ENCODE measurements around the gene AKAP1.
A peak's percentile ranks its signal among the peaks of the same experiment; 100 is the strongest.

Gene AKAP1

GRCh38 chr17:57130708-57131461 lies 45.8 kb downstream of the AKAP1 start:
- no peaks in the 10 kb centered on the region for H3K9me3 ChIP-seq (ENCODE audit: control insufficient read depth in 2 of 2, low read length in 2 of 2)
- peaks cover 2% of the 10 kb centered on the region for H3K4me1 ChIP-seq (ENCODE audit: control insufficient read depth, insufficient read depth, low read length)
- H3K9ac ChIP-seq (ENCODE audit: low read length in 2 of 2) = no peak overlapping the region
- H3K27ac ChIP-seq (ENCODE audit: low read length) = no peak overlapping the region
- peak overlapping the region in 1 of 2 donors; percentile 29 for H3K4me3 ChIP-seq (ENCODE audit: low read length in 2 of 2)
- H3K27me3 ChIP-seq (ENCODE audit: control insufficient read depth in 1 of 2, insufficient read depth in 2 of 2, low read length in 2 of 2) = no peaks in the 10 kb centered on the region
- peaks cover 2% of the 10 kb centered on the region in 2 donors for H3K36me3 ChIP-seq (ENCODE audit: control insufficient read depth in 2 of 2, insufficient read depth in 2 of 2, low read length in 2 of 2)

DNA sequence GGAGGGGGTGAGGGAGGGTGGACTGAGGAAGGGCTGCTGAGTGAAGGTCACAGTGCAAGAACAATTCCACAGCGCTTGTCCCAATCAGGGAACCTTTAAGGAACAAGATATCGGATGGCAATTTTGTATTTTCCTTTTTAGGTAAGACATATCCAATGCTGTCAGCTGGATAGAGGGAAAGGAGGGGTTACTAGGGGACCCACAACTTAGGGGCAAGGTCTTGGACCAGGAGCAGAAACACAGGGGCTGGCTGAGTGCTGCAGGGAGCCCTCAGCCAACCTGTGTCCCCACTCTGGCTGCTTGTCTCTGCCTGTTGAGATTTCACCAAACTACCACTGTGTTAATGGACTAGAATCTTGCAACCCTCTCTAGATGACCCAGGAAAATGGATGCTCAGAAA lies 47.6 kb downstream of the AKAP1 start:
- no peaks in the 10 kb centered on the region for H3K27me3 ChIP-seq (ENCODE audit: control insufficient read depth in 1 of 2, insufficient read depth in 2 of 2, low read length in 2 of 2)
- no peaks in the 10 kb centered on the region for H3K36me3 ChIP-seq (ENCODE audit: control insufficient read depth in 2 of 2, insufficient read depth in 2 of 2, low read length in 2 of 2)
- H3K4me1 ChIP-seq (ENCODE audit: control insufficient read depth, insufficient read depth, low read length) = peaks cover 2% of the 10 kb centered on the region
- H3K4me3 ChIP-seq (ENCODE audit: low read length in 2 of 2) = no peak overlapping the region
- H3K27ac ChIP-seq (ENCODE audit: low read length) = no peak overlapping the region
- H3K9ac ChIP-seq (ENCODE audit: low read length in 2 of 2) = no peak overlapping the region
- no peaks in the 10 kb centered on the region for H3K9me3 ChIP-seq (ENCODE audit: control insufficient read depth in 2 of 2, low read length in 2 of 2)

GRCh38 chr17:57133486-57133885 lies 48.4 kb downstream of the AKAP1 start:
- Histone ChIP-seq H3K36me3 (ENCODE audit: control insufficient read depth in 2 of 2, insufficient read depth in 2 of 2, low read length in 2 of 2) (no peaks in the 10 kb centered on the region), H3K9me3 (ENCODE audit: control insufficient read depth in 2 of 2, low read length in 2 of 2) (no peaks in the 10 kb centered on the region), H3K27me3 (ENCODE audit: control insufficient read depth in 1 of 2, insufficient read depth in 2 of 2, low read length in 2 of 2) (no peaks in the 10 kb centered on the region), H3K27ac (ENCODE audit: low read length) (no peak overlapping the region), H3K4me3 (ENCODE audit: low read length in 2 of 2) (no peak overlapping the region), H3K9ac (ENCODE audit: low read length in 2 of 2) (no peak overlapping the region), H3K4me1 (ENCODE audit: control insufficient read depth, insufficient read depth, low read length) (peaks cover 2% of the 10 kb centered on the region)

DNA sequence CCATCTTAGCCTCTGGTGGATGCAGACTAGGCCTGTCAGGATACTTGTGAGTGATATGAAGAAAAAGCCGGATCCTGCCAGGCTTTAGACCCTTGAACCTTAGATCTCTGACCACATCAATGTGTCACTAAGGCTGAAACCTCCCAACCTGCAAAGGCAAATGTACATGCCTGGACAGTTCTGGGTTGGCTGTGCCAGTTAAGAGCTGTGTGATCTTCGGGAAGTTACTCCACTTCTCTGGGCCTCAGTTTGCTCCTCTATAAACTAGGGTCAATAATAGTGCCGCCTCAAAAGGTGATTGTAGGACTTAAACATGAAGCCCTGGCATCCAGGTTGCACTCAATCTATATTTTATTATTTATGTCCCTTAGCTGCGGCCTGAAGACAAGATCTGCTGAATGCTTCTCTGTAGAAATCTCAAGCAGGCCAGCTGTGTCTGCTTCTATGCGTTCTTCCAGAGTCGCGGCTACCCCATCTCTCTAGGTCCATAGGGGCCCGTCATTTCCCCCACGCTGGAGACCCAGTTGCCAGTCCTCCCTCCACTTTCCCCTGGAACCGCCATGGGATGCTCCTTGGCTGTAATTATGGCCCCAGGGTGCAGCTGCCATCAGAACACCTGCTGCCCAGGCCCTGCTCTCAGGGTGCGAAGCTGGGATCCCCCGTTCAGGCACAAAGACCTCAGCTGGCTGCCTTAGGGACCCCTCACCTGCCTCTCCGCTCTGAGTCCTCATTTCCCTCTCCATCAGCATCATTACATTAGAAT lies 50.2 kb downstream of the AKAP1 start:
- no peak overlapping the region for H3K9ac ChIP-seq (ENCODE audit: low read length in 2 of 2)
- no peak overlapping the region for H3K4me3 ChIP-seq (ENCODE audit: low read length in 2 of 2)
- no peaks in the 10 kb centered on the region for H3K36me3 ChIP-seq (ENCODE audit: control insufficient read depth in 2 of 2, insufficient read depth in 2 of 2, low read length in 2 of 2)
- H3K27me3 ChIP-seq (ENCODE audit: control insufficient read depth in 1 of 2, insufficient read depth in 2 of 2, low read length in 2 of 2) = no peaks in the 10 kb centered on the region
- no peak overlapping the region for H3K27ac ChIP-seq (ENCODE audit: low read length)
- H3K9me3 ChIP-seq (ENCODE audit: control insufficient read depth in 2 of 2, low read length in 2 of 2) = no peaks in the 10 kb centered on the region
- peaks cover 2% of the 10 kb centered on the region for H3K4me1 ChIP-seq (ENCODE audit: control insufficient read depth, insufficient read depth, low read length)

DNA sequence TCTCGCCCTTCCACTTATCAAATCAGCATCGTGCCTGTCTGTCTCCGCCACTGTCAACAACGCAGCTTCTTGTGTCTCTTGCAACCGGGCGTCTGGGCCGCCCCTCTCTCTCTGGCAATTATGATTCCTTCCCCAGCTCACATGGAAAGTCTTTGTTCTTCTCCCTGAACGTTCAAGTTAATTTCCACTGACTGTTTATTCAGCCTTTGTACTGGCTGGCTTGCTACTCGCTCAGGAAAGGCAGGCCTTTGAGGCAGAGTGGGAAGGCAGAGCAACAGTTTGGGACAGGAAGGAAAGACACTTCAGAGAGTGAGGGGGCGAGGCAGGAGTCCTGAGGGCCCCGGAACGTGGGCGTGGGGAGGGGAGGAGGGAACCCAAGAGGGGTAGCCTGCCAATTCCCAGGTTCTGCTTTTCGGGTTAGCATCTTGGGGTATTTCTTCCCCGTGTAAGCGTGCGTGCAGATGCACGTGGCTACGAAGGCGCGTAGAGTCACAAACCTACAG lies 50.8 kb downstream of the AKAP1 start:
- H3K9ac ChIP-seq (ENCODE audit: low read length in 2 of 2) = no peak overlapping the region

DNA sequence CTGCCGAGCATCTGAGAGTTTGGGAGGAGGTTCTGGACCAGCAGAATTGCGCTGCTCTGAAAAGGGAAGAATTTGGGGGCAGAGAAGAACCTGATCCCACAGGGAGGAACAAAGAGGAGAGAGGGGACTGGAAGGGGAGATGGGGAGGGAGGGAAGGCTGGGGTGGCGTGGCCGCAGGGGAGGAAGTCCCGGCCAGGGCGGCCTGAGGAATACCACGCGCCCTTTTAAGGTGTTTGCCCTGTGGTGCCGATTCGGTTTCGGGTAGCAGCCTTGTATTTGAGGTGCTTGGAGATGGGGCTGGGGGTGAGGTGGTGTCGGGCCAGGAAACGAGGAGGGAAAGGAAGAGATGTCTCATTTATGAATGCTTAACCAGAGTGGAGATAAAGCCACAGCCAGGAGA lies 51.3 kb downstream of the AKAP1 start:
- Histone ChIP-seq H3K36me3 (ENCODE audit: control insufficient read depth in 2 of 2, insufficient read depth in 2 of 2, low read length in 2 of 2) (no peaks in the 10 kb centered on the region), H3K9me3 (ENCODE audit: control insufficient read depth in 2 of 2, low read length in 2 of 2) (no peaks in the 10 kb centered on the region), H3K4me1 (ENCODE audit: control insufficient read depth, insufficient read depth, low read length) (no peaks in the 10 kb centered on the region), H3K27ac (ENCODE audit: low read length) (no peak overlapping the region), H3K9ac (ENCODE audit: low read length in 2 of 2) (no peak overlapping the region), H3K4me3 (ENCODE audit: low read length in 2 of 2) (no peak overlapping the region), H3K27me3 (ENCODE audit: control insufficient read depth in 1 of 2, insufficient read depth in 2 of 2, low read length in 2 of 2) (no peaks in the 10 kb centered on the region)

More for the DNA sequence above, 50.8 kb downstream of the AKAP1 start:
- H3K27me3 ChIP-seq (ENCODE audit: control insufficient read depth in 1 of 2, insufficient read depth in 2 of 2, low read length in 2 of 2) = no peaks in the 10 kb centered on the region
- H3K9me3 ChIP-seq (ENCODE audit: control insufficient read depth in 2 of 2, low read length in 2 of 2) = no peaks in the 10 kb centered on the region
- peaks cover under 1% of the 10 kb centered on the region for H3K4me1 ChIP-seq (ENCODE audit: control insufficient read depth, insufficient read depth, low read length)
- H3K27ac ChIP-seq (ENCODE audit: low read length) = no peak overlapping the region
- H3K4me3 ChIP-seq (ENCODE audit: low read length in 2 of 2) = no peak overlapping the region
- H3K36me3 ChIP-seq (ENCODE audit: control insufficient read depth in 2 of 2, insufficient read depth in 2 of 2, low read length in 2 of 2) = no peaks in the 10 kb centered on the region

DNA sequence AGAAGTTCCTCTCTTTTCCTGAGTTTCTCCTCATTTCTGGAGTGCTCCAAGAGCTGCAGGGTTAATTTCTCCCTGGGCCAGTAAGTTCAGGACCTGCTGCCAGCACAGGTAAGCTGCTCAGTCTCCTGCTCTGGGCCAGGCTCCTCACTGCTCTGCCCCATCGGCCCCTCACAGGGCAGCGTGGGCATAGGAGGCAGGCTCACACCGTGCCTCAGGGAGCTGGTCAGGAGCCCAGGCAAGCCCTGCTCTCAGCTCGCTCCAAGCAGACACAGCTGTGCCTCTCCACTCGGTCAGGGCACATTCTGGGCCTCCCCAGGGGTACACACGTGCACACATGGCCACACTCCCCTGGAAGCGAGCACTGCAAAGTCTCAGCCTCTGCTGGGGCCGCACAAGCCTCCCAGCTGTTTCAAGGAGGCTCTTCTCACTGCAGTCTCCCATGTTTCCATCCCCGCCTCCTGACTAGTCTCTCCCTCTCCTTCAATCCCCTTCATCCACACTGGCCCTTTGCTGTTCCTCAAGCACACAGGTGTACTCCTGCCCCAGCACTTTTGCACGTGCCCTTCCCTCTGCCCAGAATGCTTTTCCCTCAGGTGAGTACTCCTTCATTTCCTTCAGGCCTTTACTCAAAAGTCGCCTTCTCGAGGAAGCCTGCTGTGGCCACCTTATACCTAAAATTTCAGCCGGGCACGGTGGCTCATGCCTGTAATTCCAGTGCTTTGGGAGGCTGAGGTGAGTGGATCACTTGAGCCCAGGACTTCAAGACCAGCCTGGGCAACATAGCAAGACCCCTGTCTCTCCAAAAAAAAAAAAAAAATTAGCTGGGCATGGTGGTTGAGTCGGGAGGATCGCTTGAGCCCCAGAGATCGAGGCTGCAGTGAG lies 53.2 kb downstream of the AKAP1 start:
- Histone ChIP-seq H3K36me3 (ENCODE audit: control insufficient read depth in 2 of 2, insufficient read depth in 2 of 2, low read length in 2 of 2) (no peaks in the 10 kb centered on the region), H3K9me3 (ENCODE audit: control insufficient read depth in 2 of 2, low read length in 2 of 2) (no peaks in the 10 kb centered on the region), H3K27me3 (ENCODE audit: control insufficient read depth in 1 of 2, insufficient read depth in 2 of 2, low read length in 2 of 2) (no peaks in the 10 kb centered on the region), H3K4me3 (ENCODE audit: low read length in 2 of 2) (no peak overlapping the region), H3K27ac (ENCODE audit: low read length) (no peak overlapping the region), H3K9ac (ENCODE audit: low read length in 2 of 2) (no peak overlapping the region), H3K4me1 (ENCODE audit: control insufficient read depth, insufficient read depth, low read length) (no peaks in the 10 kb centered on the region)

DNA sequence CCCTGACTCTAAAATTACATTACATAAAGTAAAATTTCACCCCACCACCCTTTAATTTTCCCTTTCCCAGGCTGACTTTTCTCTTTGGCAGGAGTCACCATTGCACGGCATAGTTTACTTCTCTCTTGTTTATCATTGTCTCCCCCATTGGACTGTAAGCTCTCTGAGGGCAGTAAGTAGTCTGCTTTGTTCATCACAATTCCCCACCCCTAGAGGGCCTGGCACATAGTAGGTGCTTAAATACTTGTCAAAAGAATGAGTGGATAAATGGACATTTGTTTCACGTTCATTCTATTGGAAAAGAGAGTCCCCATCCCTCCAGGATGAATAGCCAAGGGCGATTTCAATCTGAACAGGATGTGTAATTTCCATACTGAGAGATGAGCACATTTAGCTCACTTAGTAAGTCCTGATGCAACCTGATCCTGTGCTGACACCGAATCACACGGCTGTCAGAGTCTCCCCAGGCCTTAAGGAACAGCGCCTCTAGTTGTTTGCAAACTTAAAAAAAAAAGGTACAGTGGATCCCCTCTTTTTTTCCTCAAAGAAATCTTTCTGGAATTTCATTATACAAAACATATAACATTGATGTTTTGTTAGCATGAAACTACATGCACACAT lies 54.0 kb downstream of the AKAP1 start:
- Histone ChIP-seq H3K9me3 (ENCODE audit: control insufficient read depth in 2 of 2, low read length in 2 of 2) (no peaks in the 10 kb centered on the region), H3K27me3 (ENCODE audit: control insufficient read depth in 1 of 2, insufficient read depth in 2 of 2, low read length in 2 of 2) (no peaks in the 10 kb centered on the region), H3K4me1 (ENCODE audit: control insufficient read depth, insufficient read depth, low read length) (no peaks in the 10 kb centered on the region), H3K9ac (ENCODE audit: low read length in 2 of 2) (no peak overlapping the region), H3K36me3 (ENCODE audit: control insufficient read depth in 2 of 2, insufficient read depth in 2 of 2, low read length in 2 of 2) (no peaks in the 10 kb centered on the region), H3K4me3 (ENCODE audit: low read length in 2 of 2) (no peak overlapping the region), H3K27ac (ENCODE audit: low read length) (no peak overlapping the region)

DNA sequence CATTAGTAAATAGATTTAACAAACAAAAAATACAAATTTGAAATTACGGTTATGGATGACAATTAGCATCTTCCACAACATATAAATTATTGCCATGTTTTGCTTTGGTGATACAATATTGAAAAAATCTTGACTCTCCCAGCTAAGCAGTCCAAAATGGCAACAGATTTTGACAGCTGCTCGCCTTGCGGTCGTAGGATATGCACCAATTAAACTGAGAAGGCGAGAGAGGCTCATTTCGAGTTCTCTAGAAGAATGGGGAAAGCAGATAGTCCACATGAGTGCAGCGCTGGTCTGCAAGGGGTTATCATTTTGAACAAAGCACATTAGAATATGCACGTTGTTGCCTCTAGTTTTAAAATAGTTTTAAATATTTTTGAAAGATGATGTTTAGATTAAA lies 55.3 kb downstream of the AKAP1 start:
- Histone ChIP-seq H3K27me3 (ENCODE audit: control insufficient read depth in 1 of 2, insufficient read depth in 2 of 2, low read length in 2 of 2) (no peaks in the 10 kb centered on the region), H3K9me3 (ENCODE audit: control insufficient read depth in 2 of 2, low read length in 2 of 2) (no peaks in the 10 kb centered on the region), H3K4me3 (ENCODE audit: low read length in 2 of 2) (no peak overlapping the region), H3K9ac (ENCODE audit: low read length in 2 of 2) (no peak overlapping the region), H3K4me1 (ENCODE audit: control insufficient read depth, insufficient read depth, low read length) (no peaks in the 10 kb centered on the region), H3K27ac (ENCODE audit: low read length) (no peak overlapping the region), H3K36me3 (ENCODE audit: control insufficient read depth in 2 of 2, insufficient read depth in 2 of 2, low read length in 2 of 2) (no peaks in the 10 kb centered on the region)

DNA sequence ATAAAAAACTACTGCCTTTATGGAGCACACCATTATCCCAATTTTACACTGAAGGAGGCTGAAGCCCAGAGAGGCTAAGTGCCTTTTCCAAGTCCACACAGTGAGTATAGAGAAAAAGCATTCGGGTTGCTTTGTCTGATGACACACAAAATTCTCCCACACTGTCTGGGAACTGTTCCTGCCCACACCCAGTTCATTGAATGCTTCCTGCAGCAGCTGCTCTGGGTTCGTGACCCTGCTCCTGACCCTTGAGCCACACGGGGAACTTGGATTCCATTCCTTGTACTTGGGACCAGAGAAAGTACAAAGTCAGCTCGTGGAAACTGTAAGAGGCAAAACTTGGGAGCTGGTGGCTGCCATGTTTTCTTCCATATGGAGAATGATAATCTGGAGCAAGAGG lies 57.9 kb downstream of the AKAP1 start:
- no peaks in the 10 kb centered on the region for H3K4me1 ChIP-seq (ENCODE audit: control insufficient read depth, insufficient read depth, low read length)
- no peak overlapping the region for H3K4me3 ChIP-seq (ENCODE audit: low read length in 2 of 2)
- H3K9ac ChIP-seq (ENCODE audit: low read length in 2 of 2) = no peak overlapping the region
- H3K9me3 ChIP-seq (ENCODE audit: control insufficient read depth in 2 of 2, low read length in 2 of 2) = no peaks in the 10 kb centered on the region
- no peak overlapping the region for H3K27ac ChIP-seq (ENCODE audit: low read length)
- H3K36me3 ChIP-seq (ENCODE audit: control insufficient read depth in 2 of 2, insufficient read depth in 2 of 2, low read length in 2 of 2) = no peaks in the 10 kb centered on the region
- peaks cover 0 to 2% of the 10 kb centered on the region in 2 donors for H3K27me3 ChIP-seq (ENCODE audit: control insufficient read depth in 1 of 2, insufficient read depth in 2 of 2, low read length in 2 of 2)
